GM19395 (cell line): Measurements from ENCODE around the gene HAAO.

Source experiments
- ATAC-seq: cut with Tn5 transposase; IDR thresholded peaks from one replicate; pipeline ENCODE4 v1.9.1; 2021; ENCODE audit warnings: mild to moderate bottlenecking, moderate library complexity; ENCODE audit not compliant: unreplicated experiment

Gene HAAO

DNA sequence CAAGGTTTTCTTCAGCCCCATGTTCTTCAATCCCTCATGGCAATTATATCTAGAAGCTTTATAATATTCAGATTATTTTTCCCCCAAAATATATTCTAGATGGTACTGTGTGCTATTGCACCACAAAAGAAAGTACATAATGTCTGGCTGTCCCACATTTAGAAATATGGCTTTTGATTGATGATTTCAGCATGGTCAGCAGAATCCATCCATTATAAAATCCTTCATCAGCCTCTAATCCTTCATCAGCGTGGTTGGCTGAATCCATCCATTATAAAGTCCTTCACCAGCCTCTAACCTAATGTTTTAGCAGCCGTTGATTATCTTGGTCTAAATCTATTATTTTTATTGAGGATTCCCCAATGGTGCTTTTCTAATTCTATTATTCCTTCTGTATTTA lies 23.3 kb upstream of the HAAO start:
- no peak for ATAC-seq

DNA sequence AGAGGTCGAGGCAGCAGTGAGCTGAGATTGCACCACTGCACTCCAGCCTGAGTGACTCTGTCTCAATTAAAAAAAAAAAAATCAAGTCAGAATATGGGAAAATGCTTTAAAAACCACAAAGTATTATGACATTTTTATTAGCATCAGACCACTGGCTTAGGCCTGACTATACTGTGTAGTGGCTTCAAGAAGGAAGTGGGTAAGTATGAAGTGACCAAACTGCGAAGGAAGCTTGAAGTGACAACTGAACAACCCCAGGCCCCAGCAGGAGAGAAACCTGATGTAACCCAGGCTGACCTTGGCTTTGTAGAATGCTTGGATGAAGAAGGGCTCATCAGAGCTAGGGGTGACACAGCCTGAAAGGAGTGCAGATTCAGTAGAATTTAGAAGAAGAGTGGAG lies 21.4 kb upstream of the HAAO start:
- no peak for ATAC-seq

DNA sequence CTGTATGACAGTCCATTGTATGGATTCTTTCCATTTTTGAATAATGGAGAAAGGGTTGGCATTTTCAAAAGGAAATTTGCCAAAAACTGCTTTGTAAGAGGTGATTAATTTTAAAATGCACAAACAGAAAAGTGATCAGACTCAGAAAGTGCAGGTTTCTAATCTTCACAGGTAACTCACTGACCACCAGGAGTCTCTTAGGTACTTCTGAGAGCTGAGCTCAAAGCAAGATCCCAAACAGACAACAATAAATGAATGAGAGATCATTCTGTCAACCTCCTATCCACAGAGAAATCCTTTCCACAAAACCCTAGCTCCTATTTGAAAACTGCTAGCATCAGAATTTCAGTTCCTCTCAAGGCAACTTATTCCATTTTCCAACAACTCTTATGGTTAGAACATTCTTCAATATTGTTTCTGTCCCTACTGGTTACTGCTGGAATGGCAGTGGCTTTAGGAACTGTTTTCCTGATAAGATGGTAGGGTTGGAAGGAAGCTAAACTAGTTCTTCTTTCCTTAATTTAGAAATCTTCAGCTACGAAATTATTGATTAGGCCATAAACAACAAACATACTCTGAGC lies 20.6 kb upstream of the HAAO start:
- ATAC-seq, result no peak

DNA sequence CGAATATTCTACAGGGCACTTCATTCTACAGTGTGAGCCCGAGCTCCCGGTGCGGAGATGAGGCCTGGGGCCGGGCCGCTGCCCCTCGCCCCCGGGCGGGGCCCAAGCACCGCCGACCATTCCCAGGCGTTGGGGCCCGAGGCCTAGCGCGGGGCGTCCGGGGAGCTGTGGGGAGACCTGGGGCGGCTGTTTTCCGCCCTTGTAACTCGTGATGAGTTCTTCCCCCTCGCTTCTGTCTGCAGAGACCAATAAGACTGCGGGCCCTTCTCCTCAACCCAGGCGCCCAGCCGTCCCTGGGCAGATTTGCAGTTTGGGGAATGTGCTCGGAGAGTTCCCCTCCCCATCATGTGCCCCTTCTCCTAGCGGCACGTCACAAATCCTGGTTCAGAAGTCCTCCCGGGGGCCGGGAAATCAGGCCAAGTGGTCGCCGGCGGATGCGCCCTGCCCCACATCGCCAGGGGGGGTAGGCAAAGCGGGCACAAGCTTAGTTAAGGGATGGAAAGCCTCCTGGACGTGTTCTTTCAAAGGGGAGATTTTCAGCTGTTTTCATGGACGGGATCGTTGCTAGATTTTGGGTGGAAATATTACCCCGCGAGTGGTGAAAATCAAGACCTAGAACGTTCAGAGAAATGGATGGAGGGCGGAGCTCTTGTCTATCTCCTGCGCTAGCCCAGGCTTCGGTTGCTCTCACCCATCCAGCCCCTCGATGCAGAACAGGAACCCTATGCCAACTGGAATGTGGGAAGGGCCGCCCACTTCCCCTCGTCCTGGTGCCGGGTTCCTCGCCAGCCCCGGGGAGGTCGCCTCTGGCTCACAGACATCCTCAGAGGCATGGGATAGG lies 18.8 kb upstream of the HAAO start:
- ATAC-seq, result peak; percentile 23

DNA sequence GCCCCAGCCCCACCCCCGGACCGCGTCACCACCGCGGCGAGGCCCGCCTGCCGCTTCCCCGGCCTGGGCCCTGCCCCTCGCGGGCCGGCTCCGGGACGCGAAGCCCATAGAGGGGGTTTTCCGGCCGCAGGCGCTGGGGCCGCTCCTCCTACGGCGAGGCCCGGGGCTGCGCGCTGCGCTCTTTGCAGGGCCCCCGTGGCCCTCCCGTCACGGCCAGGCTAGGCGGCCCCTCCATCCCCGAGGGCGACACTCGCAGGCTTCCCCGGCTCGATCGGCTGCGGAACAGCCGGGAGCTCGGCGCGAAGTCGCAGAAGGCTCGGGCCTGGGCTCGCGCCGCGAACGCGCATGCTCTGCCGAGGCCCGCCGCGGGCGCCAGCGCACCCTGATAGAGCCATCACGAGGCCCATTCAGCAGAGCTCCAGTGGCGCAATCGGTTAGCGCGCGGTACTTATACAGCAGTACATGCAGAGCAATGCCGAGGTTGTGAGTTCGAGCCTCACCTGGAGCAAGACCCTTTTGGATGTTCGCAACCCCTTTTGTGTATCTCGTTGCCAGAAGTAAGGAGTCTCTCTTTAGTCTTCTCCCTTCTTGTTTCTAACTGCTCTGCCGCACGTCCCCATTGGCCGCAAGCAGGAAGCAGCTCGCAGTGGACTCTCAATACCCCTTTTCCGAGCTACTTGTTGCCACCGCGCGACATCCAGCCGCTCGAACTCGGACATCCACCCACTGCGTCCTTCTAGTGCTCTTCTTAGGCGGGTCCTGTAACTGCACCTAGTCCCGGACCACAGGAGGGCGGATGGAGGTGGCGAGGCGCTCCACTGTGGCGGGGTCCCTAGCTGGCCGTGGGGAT lies 18.0 kb upstream of the HAAO start:
- peak; percentile 69 for ATAC-seq

DNA sequence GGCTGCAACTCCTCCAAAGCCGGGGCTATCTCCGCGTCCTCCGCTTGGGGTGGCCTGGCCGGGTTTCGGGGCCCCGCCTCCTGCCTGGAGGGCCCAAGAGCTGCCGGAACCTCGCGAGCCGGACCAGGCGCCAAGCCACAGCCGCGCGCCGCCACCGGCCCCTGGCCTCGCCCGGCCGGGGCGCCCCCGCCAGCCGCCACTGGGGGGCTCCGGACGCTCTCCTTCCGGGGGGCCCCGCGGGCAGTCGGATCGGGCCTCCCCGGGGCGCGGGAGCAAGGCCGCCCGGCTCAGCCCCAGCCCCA lies 17.4 kb upstream of the HAAO start:
- peak; percentile 53 for ATAC-seq

DNA sequence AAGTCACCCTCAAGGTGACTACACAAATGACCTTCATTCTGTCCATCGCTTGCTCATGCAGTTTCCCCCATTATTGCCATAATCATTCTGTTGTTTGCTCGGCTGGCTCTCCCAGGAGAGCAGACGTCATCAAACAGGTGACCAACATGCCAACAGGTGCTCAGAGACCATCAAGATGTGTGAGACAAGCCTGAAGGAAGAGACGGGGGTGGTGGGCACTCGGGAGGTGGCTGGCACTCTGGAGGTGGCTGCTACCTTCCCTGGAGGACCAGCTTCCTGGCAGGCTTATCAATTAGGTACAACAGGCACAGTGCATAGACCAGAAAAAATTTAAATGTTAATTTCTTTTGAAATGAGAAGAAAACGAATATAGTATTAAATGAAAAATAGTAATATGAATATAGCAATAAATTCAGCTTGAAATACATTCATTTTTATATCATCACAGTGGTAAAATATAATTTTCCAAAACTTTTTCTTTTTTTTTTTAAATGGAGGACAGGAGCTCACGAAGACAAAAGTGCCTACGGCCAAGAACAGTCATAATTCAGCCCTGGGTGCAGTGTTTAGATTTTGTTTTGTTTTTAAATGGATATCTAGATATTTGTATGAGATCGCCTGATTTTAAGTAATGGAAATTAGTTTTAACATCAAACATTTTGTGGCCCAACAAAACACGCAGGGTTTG lies 16.9 kb upstream of the HAAO start:
- no peak for ATAC-seq

DNA sequence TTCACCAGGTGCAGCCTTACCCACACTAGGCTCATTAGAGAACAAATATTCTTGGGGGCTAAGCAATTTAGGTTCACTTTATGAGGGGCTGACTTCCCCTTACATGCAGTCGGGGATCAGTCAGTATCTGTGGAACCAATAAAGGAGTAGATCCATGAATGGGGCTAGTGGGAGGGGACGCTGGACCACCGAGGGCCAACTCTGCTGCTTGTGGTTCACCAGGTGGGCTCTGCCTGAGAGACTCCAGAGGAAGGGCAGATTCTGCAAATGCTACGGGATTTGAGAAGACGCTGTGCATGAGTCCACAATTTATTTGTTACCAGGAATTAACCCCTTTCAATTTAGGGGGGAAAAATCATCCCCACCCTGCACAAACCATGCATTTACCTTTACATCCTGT lies 15.9 kb upstream of the HAAO start:
- no peak for ATAC-seq

DNA sequence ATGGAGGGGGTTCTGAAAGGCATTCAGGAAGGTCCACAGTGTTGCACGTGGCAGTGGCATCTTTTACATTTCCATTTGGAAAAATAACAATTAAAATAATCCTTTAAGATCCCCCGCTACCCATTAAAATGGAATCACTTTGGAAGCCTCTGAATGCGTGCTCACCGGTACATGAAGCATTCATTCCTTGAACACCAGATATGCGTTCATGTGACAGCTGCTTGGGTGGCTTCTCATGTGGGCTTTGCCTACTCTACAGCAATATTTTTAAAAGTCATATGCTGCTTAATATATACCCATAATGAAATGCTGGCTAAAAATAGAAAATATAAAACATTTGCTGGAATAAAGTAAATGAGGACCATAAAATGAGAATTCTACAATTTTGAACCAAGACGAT lies 14.4 kb upstream of the HAAO start:
- ATAC-seq, result no peak

DNA sequence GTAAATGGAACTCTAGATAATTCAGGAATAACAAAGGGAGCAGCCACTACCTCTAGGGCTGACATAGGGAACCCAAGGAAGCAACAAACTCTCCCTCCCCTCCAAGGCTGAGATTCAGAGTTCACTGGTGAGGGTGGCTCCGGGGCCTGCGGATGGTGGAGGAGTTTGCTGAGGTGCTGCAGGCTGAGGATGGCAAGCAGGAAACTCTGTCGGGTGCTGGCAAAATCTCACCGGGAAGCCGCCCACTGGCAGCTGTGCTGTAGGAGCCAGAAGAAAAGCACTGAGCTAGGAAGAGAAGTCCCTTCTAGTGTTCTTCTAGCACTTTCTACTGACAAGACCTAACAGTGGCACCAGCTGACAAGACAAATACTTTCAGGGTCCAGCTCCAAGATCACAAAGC lies 12.5 kb upstream of the HAAO start:
- no peak for ATAC-seq

DNA sequence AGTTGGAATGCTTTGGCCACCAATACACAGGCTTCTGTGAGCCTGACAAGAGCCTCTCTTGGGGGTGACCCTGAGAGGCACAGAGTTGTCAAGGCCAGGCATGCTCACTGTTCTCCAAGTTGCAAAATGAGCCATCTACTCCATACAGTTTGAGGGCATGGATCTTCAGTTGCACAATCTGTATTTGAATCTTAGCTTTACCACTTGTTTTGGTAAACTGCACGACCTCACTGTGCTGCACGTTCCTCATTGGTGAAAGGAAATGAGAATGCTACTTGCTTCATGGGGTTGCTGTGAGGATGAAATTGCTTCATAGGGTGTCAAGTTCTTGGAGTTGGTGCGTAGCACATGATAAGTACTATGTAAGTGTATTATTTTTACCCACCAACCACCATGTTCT lies 12.0 kb upstream of the HAAO start:
- ATAC-seq, result no peak

DNA sequence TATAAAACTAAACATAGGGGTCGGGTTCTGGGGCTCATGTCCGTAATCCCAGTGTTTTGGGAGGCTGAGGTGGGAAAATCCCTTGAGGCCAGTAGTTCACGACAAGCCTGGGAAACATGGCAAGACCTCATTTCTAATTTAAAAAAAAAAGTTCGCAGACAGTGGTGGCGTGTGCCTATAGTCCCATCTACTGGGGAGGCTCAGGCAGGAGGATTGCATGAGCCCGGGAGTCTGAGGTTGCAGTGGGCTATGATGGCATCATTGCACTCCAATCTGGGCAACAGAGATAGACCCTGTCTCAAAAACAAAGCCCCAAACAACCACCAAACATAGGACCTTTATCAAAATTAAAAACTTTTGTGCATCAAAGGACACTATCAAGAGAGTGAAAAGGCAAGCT lies 9.8 kb upstream of the HAAO start:
- ATAC-seq, result no peak

DNA sequence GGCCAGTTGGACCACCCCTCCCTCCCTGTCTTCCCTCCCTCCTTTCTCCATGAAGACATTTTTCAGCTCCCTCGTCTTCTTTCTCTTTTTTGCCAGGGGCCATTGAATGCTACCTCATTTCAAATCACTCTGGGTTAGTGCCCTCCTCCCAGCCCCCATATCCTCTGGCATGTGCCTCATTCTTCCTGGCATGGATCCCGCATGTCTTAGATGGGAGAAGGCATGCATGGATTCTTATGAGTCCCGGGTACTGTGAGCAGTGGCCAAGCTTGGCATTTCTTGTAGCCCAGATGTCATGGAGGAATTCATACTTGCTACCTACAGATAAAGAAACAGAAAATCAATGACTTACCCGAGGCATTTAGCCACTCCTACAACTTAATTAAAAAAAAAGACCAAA lies 9.0 kb upstream of the HAAO start:
- no peak for ATAC-seq

DNA sequence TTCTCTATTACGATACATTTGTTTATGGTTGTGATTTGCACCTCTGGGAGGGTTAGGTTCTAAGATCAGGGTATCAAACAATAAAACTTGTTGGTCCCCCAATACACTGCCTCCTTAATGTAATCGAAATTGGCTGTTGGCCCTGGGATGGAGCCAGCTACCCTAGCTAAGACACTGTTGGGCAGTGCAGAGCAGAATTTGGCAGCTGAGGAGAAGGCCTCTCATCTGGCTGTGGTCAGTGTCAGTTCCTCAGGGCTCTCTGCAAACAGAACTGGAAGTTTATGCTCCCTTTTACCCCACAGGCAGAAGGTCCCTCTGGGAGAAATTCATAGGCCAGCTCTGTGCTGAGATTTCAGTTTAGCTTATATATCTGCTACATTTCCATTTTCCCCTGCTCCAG lies 8.6 kb upstream of the HAAO start:
- no peak for ATAC-seq

DNA sequence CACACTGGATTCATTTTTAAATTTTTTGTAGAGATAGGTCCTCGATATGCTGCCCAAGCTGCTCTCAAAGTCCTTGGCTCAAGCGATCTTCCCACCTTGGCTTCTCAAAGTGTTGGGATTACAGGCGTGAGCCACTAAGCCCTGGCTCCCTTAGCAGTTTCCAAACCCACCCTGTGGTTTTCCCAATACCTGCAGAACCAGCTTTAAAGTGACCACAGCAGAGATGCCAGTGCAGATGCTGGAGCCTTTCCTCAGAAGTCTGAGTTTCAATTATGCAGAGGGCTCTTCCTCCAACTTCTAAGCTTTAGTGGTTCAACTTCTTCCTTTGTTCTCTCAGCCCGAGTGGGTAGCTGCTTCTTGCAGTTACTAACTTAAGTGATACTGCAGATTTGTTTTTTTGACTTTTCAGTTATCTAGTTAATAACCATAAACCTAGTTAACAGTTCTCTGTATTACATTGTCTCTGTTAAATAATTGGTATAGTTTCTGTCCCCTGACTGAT lies 8.1 kb upstream of the HAAO start:
- ATAC-seq, result no peak

DNA sequence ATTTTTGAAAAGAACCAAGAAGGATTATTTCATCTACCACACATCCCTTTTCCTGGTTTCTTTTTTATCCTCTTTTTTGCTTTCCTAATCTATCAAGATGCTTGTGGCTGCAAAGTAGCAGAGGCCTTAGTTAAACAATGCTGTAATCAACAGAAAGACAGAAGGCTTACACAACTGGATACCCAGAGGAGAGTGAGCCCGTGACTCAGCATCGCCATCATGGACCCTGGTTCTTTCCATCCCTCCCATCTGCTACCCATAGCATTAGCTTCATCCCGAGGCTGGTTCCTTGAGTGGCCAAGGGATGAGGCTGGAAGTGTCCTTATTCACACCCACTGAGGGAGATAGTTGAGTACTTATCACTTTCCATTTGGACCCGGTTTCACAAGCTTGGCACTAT lies 7.5 kb upstream of the HAAO start:
- no peak for ATAC-seq

DNA sequence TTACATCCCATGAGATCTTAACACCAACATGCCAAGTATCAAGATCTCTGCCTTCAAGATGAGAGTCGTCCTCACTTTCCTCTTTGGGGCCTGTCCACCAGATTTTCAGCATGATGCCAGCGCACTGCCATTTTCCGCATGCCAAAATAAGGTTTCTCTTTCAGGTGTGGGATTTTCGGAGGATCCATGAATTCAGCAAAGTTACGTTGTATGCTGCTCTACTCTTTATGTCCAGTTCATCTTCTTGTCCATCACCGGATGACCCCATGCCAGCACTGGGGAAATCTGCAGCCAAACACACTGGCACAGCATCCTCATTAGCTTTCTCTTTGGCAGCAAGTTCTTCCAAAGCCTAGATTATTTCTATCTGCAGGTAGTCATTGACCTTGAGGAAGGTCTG lies 4.9 kb upstream of the HAAO start:
- ATAC-seq, result no peak

DNA sequence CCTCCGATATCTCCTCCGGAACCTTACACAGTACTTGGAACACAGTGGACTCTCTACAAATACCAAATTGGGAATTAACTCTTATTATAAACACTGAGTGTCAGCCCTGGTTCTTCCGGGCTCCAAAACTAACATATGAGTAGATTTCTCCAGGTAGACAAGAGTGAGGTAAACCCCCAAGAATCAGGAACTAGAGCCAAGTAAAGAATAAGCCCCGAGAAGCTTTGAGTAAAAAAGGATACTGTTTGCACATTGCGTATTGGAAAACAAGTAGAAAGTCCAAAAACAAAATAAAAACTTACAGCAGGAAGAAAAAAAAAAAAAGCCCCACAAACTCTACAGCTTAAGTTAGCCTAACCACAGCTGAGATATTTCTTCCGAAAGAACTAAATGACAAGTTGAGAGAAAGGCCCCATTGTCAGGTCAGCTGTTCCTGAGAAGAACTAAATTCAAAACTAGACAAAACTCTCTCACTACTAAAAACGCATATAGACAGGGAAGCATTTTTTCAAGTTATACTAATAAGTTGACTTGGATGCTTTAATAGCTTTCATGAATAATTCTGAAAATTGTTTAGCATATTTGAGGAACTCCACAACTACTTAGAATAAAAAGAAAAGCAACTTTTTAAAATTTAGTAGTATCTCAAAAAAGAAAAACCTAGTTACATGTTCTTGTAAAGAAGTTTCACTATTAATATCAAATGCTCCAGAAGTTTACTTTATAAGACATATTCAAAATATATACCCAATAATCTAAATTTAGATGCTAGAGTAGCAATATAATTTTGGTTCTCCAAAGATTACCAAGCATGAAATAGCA lies 4.3 kb upstream of the HAAO start:
- ATAC-seq, result peak; percentile 42

DNA sequence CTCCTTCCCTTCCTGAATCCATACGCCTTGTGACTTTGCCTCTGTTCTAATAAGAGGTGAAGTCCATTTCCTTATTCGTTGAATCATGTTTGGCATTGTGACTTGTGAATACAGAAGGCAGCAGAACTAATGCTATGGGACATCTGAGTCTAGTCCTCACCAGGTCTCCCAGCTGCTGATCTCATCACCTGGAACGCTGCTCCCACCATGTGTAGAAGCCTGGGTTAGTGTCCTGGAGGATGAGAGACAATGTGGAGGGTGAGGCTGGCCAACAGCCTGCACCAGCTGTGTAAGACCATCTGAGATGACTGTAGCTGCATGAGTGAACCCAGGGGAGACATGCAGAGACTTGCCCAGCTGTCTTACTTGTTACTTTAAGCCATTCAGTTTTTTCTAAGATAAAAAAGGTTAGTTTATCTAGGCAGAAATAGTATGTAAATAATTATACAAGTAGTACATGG lies 3.5 kb upstream of the HAAO start:
- ATAC-seq, result peak; percentile 37

DNA sequence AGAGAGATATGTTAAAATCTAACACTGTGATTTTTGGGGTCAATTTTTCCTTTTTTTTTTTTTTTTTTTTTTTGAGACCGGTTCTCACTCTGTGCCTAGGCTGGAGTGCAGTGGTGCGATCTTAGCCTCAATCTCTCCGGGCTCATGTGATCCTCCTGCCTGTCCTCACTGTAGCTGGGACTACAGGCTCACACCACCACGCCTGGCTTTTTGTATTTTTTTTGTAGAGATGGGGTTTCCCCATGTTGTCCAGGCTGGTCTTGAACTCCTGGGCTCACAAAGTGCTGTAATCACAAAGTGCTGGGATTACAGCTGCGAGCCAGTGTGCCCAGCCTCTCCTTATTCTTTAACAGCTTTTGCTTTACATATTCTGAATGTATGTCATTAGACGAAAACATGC lies 2.9 kb upstream of the HAAO start:
- no peak for ATAC-seq
